ENCODE results near the gene PABPN1. TPM values are rescaled to one million over a fixed set of nuclear protein-coding genes. Genes with fewer than 3 reads are reported as not detected.
"Not testable (repeated sequence)": the region's sequence is repeated elsewhere in the genome, so short reads cannot be mapped to it uniquely, and the experiment has no call there.

The PABPN1 gene, protein sequence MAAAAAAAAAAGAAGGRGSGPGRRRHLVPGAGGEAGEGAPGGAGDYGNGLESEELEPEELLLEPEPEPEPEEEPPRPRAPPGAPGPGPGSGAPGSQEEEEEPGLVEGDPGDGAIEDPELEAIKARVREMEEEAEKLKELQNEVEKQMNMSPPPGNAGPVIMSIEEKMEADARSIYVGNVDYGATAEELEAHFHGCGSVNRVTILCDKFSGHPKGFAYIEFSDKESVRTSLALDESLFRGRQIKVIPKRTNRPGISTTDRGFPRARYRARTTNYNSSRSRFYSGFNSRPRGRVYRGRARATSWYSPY
- 156 TPM for polyA plus RNA-seq (2012; ENCODE audit: insufficient read depth, insufficient read length, low read depth)

DNA sequence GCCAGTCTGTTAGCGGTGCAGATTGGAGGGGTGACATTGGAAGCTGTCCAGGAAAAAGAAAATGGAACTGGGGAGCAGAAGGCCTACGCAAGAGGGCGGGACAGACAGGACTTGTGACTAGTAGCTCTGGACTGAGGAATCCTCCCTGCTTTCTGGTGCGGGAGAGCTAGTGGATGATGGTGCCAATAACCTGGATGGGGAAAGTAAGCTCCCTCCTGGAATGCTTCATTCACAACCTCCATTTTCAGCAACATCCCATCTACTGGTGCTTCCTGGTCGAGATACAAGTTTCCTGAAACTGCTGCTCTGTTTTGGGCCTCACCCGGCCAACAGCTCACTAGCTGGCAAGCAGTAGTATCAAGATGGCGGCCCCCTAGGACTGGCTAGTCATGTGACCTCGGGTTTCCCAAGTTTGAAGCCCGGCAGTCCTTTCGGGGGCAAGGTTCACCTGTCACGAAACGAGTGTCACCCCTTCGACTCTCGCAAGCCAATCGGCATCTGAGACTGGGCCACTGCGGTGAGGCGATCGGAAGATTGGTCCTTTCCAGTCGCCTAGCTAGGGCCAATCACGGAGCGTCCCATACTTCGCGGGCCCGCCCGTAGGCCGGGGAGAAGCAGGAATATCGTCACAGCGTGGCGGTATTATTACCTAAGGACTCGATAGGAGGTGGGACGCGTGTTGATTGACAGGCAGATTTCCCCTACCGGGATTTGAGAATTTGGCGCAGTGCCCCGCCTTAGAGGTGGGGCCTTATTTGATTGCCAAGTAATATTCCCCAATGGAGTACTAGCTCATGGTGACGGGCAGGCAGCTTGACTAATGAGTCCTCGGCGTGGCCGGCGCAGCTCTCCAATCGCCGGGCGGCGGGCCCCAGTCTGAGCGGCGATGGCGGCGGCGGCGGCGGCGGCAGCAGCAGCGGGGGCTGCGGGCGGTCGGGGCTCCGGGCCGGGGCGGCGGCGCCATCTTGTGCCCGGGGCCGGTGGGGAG, at the start of gene PABPN1:
Gene PABPN1, plus strand, starts transcription at position 874 of the 988 bp plus-strand sequence. Its CDS starts 13 bp downstream, at position 887.
- Histone ChIP-seq H3K4me3 (ENCODE audit: low read depth, low read length) (peak within 1 kb of the TSS; percentile 100), H3K4me1 (peaks cover 3% of the 10 kb centered on the region; the same call in 1 of the 2 replicates), H3K9me3 (no peaks in the 10 kb centered on the region; the same call in 1 of the 2 replicates), H3K27me3 (no peaks in the 10 kb centered on the region), H3K36me3 (peaks cover 25% of the 10 kb centered on the region)
- TF ChIP-seq, protein P1, sequence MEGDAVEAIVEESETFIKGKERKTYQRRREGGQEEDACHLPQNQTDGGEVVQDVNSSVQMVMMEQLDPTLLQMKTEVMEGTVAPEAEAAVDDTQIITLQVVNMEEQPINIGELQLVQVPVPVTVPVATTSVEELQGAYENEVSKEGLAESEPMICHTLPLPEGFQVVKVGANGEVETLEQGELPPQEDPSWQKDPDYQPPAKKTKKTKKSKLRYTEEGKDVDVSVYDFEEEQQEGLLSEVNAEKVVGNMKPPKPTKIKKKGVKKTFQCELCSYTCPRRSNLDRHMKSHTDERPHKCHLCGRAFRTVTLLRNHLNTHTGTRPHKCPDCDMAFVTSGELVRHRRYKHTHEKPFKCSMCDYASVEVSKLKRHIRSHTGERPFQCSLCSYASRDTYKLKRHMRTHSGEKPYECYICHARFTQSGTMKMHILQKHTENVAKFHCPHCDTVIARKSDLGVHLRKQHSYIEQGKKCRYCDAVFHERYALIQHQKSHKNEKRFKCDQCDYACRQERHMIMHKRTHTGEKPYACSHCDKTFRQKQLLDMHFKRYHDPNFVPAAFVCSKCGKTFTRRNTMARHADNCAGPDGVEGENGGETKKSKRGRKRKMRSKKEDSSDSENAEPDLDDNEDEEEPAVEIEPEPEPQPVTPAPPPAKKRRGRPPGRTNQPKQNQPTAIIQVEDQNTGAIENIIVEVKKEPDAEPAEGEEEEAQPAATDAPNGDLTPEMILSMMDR (IDR thresholded peaks at IDR 0.05; ENCODE audit: low read depth, low read length) = no peak
- peak; percentile 98 for DNase-seq

DNA sequence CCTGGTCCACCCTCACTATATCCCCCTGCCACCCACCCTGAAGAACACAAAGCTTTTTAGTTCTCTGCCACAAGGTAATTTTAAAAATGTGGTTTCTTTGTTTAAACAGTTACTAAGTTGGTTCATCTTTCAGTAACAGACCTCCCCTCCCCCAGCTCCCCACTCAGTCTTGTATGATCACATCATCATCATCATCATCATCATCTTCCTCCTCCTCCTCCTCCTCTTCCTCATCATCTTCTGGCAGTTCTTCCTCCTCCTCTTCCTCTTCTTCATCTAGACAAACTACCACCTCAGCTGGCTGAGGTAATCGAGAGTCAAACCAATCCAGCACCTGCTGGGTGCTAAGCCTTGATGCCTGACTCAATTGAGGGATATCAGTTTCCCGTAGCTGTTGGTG, 45.8 kb upstream of the PABPN1 start:
- no peaks in the 10 kb centered on the region for H3K4me1 ChIP-seq
- no peaks in the 10 kb centered on the region for H3K9me3 ChIP-seq
- TF ChIP-seq, protein P1 (IDR thresholded peaks at IDR 0.05; ENCODE audit: low read depth, low read length) = no peak
- no peak for DNase-seq
- no peaks in the 10 kb centered on the region for H3K36me3 ChIP-seq
- H3K4me3 ChIP-seq (ENCODE audit: low read depth, low read length) = no peak overlapping the region
- peaks cover 14% of the 10 kb centered on the region for H3K27me3 ChIP-seq

DNA sequence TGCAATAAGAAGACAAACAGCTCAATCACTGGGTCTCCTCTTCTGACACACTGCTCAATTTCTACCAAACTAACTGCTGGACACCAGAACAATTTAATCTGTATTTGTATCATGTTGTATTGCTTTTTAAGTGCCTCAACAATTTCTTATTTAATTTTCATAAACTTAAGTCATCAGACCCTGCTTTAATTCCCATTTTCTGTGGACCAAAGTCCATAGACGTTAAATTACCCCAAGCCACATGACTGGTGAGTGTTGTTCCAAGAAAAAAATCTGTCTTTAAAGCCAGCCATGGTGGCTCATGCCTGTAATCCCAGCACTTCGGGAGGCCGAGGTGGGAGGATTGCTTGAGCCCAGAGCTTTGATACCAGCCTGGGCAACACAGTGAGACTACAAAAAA, 44.1 kb upstream of the PABPN1 start:
- Histone ChIP-seq H3K36me3 (no peaks in the 10 kb centered on the region), H3K9me3 (no peaks in the 10 kb centered on the region), H3K4me1 (no peaks in the 10 kb centered on the region; the same call in 1 of the 2 replicates), H3K4me3 (ENCODE audit: low read depth, low read length) (no peak overlapping the region), H3K27me3 (peaks cover 14% of the 10 kb centered on the region)
- DNase-seq = no peak
- TF ChIP-seq, protein P1 (IDR thresholded peaks at IDR 0.05; ENCODE audit: low read depth, low read length) = no peak

DNA sequence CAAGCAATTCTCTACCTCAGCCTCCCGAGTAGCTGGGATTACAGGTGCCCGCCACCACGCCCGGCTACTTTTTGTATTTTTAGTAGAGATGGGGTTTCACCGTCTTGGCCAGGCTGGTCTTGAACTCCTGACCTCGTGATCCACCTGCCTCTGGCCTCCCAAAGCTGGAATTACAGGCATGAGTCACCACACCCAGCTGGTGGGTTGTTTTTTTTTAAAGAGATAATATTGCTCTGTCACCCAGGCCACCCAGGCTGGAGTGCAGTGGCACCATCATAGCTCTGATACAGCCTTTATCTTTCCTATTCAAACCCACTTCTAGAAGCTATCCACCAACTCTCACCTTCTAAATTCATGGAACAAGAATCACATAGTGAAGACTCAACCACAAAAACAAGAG, 43.3 kb upstream of the PABPN1 start:
- not testable (repeated sequence) for DNase-seq; H3K4me1 ChIP-seq; H3K27me3 ChIP-seq; H3K9me3 ChIP-seq; H3K36me3 ChIP-seq; H3K4me3 ChIP-seq (ENCODE audit: low read depth, low read length)

DNA sequence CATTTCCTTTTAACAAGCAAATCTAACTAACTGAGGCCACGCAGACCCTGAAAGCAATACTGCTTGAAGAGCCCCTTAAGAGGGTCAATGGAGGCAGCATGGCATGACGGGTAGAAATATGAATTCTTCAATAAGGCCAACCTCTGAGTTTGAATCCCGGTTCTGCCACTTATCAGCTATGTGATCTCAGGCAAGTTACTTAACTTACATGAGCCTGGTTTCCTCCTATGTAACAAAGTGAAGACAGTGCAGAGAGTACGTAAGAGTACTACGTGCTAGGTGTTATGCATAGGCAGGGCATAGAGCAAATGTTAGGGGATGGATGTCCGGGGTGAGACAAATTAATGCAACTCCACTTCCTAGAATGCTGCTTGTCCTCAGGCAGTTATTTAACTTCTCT, 40.0 kb upstream of the PABPN1 start:
- DNase-seq = no peak
- Histone ChIP-seq H3K27me3 (no peaks in the 10 kb centered on the region), H3K36me3 (no peaks in the 10 kb centered on the region), H3K9me3 (no peaks in the 10 kb centered on the region), H3K4me3 (ENCODE audit: low read depth, low read length) (no peak overlapping the region), H3K4me1 (no peaks in the 10 kb centered on the region; the same call in 1 of the 2 replicates)
- TF ChIP-seq, protein P1 (IDR thresholded peaks at IDR 0.05; ENCODE audit: low read depth, low read length) = no peak

DNA sequence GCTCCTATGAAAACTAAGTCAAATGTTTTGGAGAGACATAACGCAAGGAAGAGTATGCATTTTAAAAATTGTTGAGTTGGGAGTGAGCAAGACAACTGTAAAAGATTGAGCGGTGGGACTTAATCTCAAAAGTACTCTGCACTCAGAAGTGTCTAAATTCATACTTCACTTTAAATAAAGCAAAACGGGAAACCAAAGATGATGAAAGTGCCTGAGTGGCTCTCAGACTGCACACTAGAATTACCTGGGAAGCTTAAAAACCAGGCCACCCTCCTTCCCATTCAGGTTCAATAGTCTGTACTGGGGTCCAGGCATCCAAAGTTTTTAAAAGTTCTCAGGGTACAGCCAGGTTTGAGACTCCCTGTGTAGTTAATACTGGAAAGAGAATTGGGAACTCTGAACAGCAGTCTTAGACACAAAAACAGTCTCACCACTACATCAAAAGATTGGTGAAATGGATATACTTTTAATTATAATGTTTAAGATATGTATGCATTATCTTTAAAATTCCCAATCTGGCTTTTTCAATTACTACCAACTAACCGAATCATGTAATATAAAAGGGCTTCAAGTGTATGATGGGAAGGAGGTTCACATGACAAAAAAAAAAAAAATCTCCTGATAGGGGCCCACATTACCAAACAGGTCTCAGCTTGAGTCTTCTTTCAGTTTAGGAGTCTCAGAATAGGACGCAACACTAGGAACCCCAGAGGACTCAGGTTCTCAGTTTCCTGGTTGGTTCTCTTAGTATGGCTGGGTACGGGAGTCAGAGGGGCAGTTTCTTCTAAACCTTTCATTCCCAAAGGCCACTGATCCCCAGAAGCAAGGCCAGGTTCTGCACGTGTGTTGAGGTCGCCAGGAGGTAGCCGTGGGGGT, 36.4 kb upstream of the PABPN1 start:
- Histone ChIP-seq H3K4me3 (ENCODE audit: low read depth, low read length) (peak overlapping the region; percentile 86), H3K4me1 (no peaks in the 10 kb centered on the region; the same call in 1 of the 2 replicates), H3K9me3 (no peaks in the 10 kb centered on the region), H3K36me3 (no peaks in the 10 kb centered on the region), H3K27me3 (peaks cover 8% of the 10 kb centered on the region; the same call in 1 of the 2 replicates)
- no peak for DNase-seq
- TF ChIP-seq, protein P1 (IDR thresholded peaks at IDR 0.05; ENCODE audit: low read depth, low read length) = no peak
